Tibial artery (tissue), 4 donors: ENCODE data around the gene SMYD3.

ENCODE experiments used
- DNase-seq, 2 donors: peaks; one replicate each; pipeline ENCODE4 v3.0.0-alpha.2; 2019
- H3K27ac ChIP-seq, 2 donors: fragments of 200-600 bp; sonication (generic) in 1 of 2; 1 replicate in 1 of 2; 2 replicates in 1 of 2; pipeline ENCODE4 v1.5.1; 2018 to 2019; ENCODE audit warnings: mild to moderate bottlenecking in 1 of 2
- H3K27me3 ChIP-seq, 2 donors: fragments of 200-600 bp; sonication (generic) in 1 of 2; one replicate each; pipeline versions ENCODE4 v1.5.1 to v1.6.0; 2016 to 2019
- H3K36me3 ChIP-seq, 3 donors: fragments of 200-600 bp; sonication (generic) in 2 of 3; one replicate each; pipeline ENCODE4 v1.5.1; 2016 to 2019; ENCODE audit warnings: mild to moderate bottlenecking in 2 of 3
- H3K4me1 ChIP-seq, 4 donors: fragments of 200-600 bp; sonication (generic) in 2 of 4; 1 replicate in 3 of 4; 2 replicates in 1 of 4; pipeline ENCODE4 v1.5.1; 2016 to 2019
- H3K4me3 ChIP-seq, 2 donors: fragments of 200-600 bp; sonication (generic) in 1 of 2; 1 replicate in 1 of 2; 2 replicates in 1 of 2; pipeline ENCODE4 v1.5.1; 2018 to 2019; ENCODE audit warnings: mild to moderate bottlenecking in 2 of 2
- H3K9me3 ChIP-seq, 3 donors: fragments of 200-600 bp; sonication (generic) in 1 of 3; one replicate each; pipeline ENCODE4 v1.5.1; 2016 to 2019
- CTCF ChIP-seq, 2 experiments: fragments of 200-600 bp in 1 of 2; fragments of 450-650 bp in 1 of 2; IDR thresholded peaks; one replicate each; pipeline ENCODE4 v1.5.1; 2017 to 2019; ENCODE audit warnings: antibody characterized with exemption in 2 of 2, mild to moderate bottlenecking in 1 of 2, moderate library complexity in 1 of 2
- intact Hi-C: fragments of 100-400 bp; cut with DNase I; formaldehyde crosslinking; loops from one replicate; pipeline ENCODE4 v1.15.0; 2023; ENCODE audit warnings: low total_unique reads

Gene SMYD3

GRCh38 chr1:246153796-246154212 is 353.3 kb downstream of the SMYD3 start:
- H3K27me3 ChIP-seq = no peaks in the 10 kb centered on the region
- TF ChIP-seq CTCF (IDR thresholded peaks at IDR 0.05) = no peak
- H3K4me1 ChIP-seq = peaks cover 0 to 18% (median 0%) of the 10 kb centered on the region in 4 donors
- no peak for DNase-seq
- intact Hi-C loops = no loop called here
- H3K9me3 ChIP-seq = no peaks in the 10 kb centered on the region
- no peak overlapping the region for H3K27ac ChIP-seq
- no peaks in the 10 kb centered on the region for H3K36me3 ChIP-seq
- no peak overlapping the region for H3K4me3 ChIP-seq

DNA sequence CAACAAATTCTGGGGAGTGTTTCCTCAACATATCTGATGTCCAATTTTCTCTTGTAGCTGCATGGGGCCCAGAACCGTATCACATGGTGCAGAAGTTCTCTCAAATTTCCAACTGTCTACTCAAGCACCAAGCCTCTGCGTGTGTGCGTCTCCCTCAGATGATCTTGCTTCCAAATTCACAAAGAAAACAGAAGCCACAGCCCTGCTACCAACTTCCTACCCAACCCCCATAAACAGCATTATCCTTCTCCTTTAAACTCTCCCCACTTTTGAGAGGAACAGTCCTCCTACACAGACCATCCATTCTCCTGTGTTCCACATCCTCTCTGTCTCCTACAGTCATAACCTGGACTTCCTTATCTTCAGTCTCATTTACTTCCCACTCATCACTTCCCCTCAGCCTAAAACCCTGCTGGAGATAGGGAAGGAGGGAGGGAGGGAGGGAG is 354.1 kb downstream of the SMYD3 start:
- Histone ChIP-seq H3K4me1 (peaks cover 0 to 18% (median 0%) of the 10 kb centered on the region in 4 donors), H3K27me3 (no peaks in the 10 kb centered on the region), H3K9me3 (no peaks in the 10 kb centered on the region), H3K4me3 (no peak overlapping the region), H3K27ac (no peak overlapping the region), H3K36me3 (no peaks in the 10 kb centered on the region)
- DNase-seq = no peak
- intact Hi-C loops = no loop called here
- no peak for TF ChIP-seq CTCF (IDR thresholded peaks at IDR 0.05)

- DNase-seq = no peak
- no peak for TF ChIP-seq CTCF (IDR thresholded peaks at IDR 0.05)
- no peak overlapping the region for H3K27ac ChIP-seq
- H3K4me3 ChIP-seq = no peak overlapping the region
- no peaks in the 10 kb centered on the region for H3K9me3 ChIP-seq
- H3K27me3 ChIP-seq = no peaks in the 10 kb centered on the region
- intact Hi-C loops = no loop called here
- peaks cover 0 to 13% (median 0%) of the 10 kb centered on the region in 4 donors for H3K4me1 ChIP-seq
- no peaks in the 10 kb centered on the region for H3K36me3 ChIP-seq
Observed at GRCh38 chr1:246151796-246152434, 355.2 kb downstream of the SMYD3 start.

DNA sequence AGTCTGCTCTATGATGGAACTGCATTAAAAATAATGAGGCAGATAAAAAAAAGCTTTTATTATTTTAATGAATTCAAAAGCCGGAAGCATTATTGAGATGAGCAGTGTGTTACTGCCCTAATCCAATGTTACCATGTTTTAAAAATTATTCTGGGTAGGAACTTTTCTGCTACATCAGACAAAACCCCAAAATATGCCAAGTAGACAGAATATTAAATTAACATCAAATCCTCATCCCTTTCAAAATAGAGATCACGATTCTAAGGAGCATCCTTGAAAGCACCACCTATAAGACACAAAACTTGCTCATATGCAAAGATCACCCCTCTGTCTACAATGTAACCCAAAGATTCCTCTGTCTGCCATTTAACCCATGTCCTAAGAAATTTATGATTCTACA is 357.5 kb downstream of the SMYD3 start:
- H3K4me1 ChIP-seq = no peaks in the 10 kb centered on the region
- no peak overlapping the region for H3K27ac ChIP-seq
- H3K27me3 ChIP-seq = no peaks in the 10 kb centered on the region
- no peak for TF ChIP-seq CTCF (IDR thresholded peaks at IDR 0.05)
- DNase-seq = no peak
- intact Hi-C loops = no loop called here
- H3K36me3 ChIP-seq = no peaks in the 10 kb centered on the region
- H3K9me3 ChIP-seq = no peaks in the 10 kb centered on the region
- no peak overlapping the region for H3K4me3 ChIP-seq

DNA sequence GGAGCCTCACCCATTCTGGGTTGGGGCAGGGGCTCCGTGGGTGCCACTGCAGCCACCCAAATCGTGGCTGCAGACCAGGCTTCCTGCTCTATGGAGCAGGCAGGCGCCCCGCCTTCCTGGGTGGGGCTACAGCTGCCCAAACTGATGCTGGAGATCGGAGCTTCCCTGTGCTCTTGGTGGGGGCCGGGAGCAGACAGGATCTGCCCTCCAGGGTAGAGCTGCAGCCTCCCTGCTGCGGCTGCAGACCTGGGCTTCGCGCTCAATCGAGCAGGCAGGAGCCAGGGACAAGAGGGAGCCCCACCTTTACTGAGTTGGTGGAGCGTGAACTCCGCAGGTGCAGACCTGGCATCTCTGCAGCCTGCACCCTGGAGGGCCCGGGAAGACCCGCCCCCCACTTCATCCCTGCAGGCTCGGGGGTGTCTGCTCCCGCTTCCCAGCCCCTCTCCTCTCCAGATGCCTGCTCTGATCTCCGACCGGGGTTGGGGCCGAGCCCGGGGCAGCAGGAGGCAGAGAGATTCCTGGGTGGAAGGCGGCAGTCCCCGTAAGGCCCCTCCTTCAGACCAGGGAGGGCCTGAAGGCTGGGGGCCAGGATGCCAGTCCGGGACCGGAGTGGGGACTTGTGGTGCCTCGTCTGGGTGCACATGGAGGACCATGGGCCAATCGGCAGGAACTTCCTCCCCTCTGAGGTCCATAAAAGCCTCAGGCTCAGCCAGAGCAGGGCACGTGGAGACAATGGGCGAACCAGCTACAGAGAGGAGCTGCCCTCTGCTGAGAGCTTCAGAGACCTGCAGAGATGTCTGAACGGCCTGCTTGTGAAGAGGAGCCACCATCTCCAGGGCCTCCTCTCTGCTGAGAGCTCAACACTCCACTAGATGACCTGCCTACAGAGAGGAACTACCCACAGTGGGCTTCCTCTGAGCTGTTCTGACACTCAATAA is 359.3 kb downstream of the SMYD3 start:
- no peak for DNase-seq
- no peak overlapping the region for H3K27ac ChIP-seq
- H3K4me1 ChIP-seq = no peaks in the 10 kb centered on the region
- H3K9me3 ChIP-seq = no peaks in the 10 kb centered on the region
- H3K36me3 ChIP-seq = no peaks in the 10 kb centered on the region
- TF ChIP-seq CTCF (IDR thresholded peaks at IDR 0.05) = no peak
- no peaks in the 10 kb centered on the region for H3K27me3 ChIP-seq
- intact Hi-C loops = no loop called here
- H3K4me3 ChIP-seq = no peak overlapping the region
